Neutrophil (primary cell): ENCODE data around the gene CCR6.

ENCODE experiments used
- H3K27ac ChIP-seq: fragments of 200-600 bp; sonication (generic); 2 replicates; pipeline ENCODE4 v1.5.1; 2016; ENCODE audit warnings: mild to moderate bottlenecking, moderate library complexity
- H3K27me3 ChIP-seq: fragments of 200-600 bp; sonication (generic); 2 replicates; pipeline ENCODE4 v1.6.0; 2016; ENCODE audit warnings: mild to moderate bottlenecking
- H3K36me3 ChIP-seq: fragments of 200-600 bp; sonication (generic); 2 replicates; pipeline ENCODE4 v1.5.1; 2017
- H3K4me1 ChIP-seq, 2 experiments: fragments of 200-600 bp in 1 of 2; sonication (generic) in 1 of 2; 1 replicate in 1 of 2; 2 replicates in 1 of 2; pipeline versions ENCODE4 v1.5.1 to v1.6.1; 2013 to 2016; ENCODE audit warnings: low read depth in 1 of 2, low read length in 1 of 2, mild to moderate bottlenecking in 1 of 2, moderate library complexity in 1 of 2; ENCODE audit not compliant: control insufficient read depth in 1 of 2, insufficient read depth in 1 of 2
- H3K4me3 ChIP-seq, 2 experiments: fragments of 200-600 bp in 1 of 2; sonication (generic) in 1 of 2; 1 replicate in 1 of 2; 2 replicates in 1 of 2; pipeline ENCODE4 v1.5.1; 2013 to 2016; ENCODE audit warnings: low read depth in 1 of 2, low read length in 1 of 2, mild to moderate bottlenecking in 1 of 2, moderate library complexity in 1 of 2
- H3K9me3 ChIP-seq: fragments of 200-600 bp; sonication (generic); 2 replicates; pipeline ENCODE4 v1.5.1; 2016
- CTCF ChIP-seq: fragments of 200-600 bp; sonication (generic); IDR thresholded peaks from 2 replicates; pipeline ENCODE4 v1.5.1; 2016; ENCODE audit warnings: antibody characterized with exemption

Gene CCR6

GRCh38 chr6:167116838-167117228 lies 6.1 kb upstream of the CCR6 start:
- Histone ChIP-seq H3K27me3 (no peaks in the 10 kb centered on the region), H3K9me3 (no peaks in the 10 kb centered on the region), H3K4me3 (no peak overlapping the region), H3K36me3 (no peaks in the 10 kb centered on the region), H3K27ac (no peak overlapping the region), H3K4me1 (no peaks in the 10 kb centered on the region)
- no peak for TF ChIP-seq CTCF

GRCh38 chr6:167118006-167118405 lies 4.9 kb upstream of the CCR6 start:
- Histone ChIP-seq H3K4me1 (no peaks in the 10 kb centered on the region), H3K27ac (no peak overlapping the region), H3K9me3 (no peaks in the 10 kb centered on the region), H3K36me3 (no peaks in the 10 kb centered on the region), H3K27me3 (no peaks in the 10 kb centered on the region), H3K4me3 (no peak overlapping the region)
- TF ChIP-seq CTCF: no peak

- TF ChIP-seq CTCF: no peak
- H3K36me3 ChIP-seq: no peaks in the 10 kb centered on the region
- H3K9me3 ChIP-seq: no peaks in the 10 kb centered on the region
- no peaks in the 10 kb centered on the region for H3K27me3 ChIP-seq
- no peaks in the 10 kb centered on the region for H3K4me1 ChIP-seq
- no peak overlapping the region for H3K4me3 ChIP-seq
- no peak overlapping the region for H3K27ac ChIP-seq
Observed at GRCh38 chr6:167118839-167119238, 4.1 kb upstream of the CCR6 start.

- TF ChIP-seq CTCF: no peak
- no peaks in the 10 kb centered on the region for H3K27me3 ChIP-seq
- no peaks in the 10 kb centered on the region for H3K4me1 ChIP-seq
- no peaks in the 10 kb centered on the region for H3K9me3 ChIP-seq
- no peaks in the 10 kb centered on the region for H3K36me3 ChIP-seq
- no peak overlapping the region for H3K27ac ChIP-seq
- H3K4me3 ChIP-seq: no peak overlapping the region
Observed at GRCh38 chr6:167119670-167120582, 3.0 kb upstream of the CCR6 start.

- TF ChIP-seq CTCF: no peak
Observed at GRCh38 chr6:167120583-167120903, 2.4 kb upstream of the CCR6 start.

More at GRCh38 chr6:167120583-167120903, 2.4 kb upstream of the CCR6 start:
- Histone ChIP-seq H3K36me3 (no peaks in the 10 kb centered on the region), H3K9me3 (no peaks in the 10 kb centered on the region), H3K27ac (no peak overlapping the region), H3K4me3 (no peak overlapping the region), H3K27me3 (no peaks in the 10 kb centered on the region), H3K4me1 (peaks cover 0 to 3% of the 10 kb centered on the region in 2 experiments)
